Daoy (cell line): ENCODE measurements around the gene PRPF6. TPM values are rescaled to one million over a fixed set of nuclear protein-coding genes. Genes with fewer than 3 reads are reported as not detected.
A peak's percentile ranks its signal among the peaks of the same experiment; 100 is the strongest.

Source experiments
- DNase-seq: peaks from one replicate; pipeline ENCODE4 v3.0.0-alpha.2; 2015; ENCODE audit warnings: low read depth
- total RNA-seq: library from RNA; depleted of rRNA; stranded (reverse); fragments of >200 nt; shearing (Covaris generic); gene quantifications from 2 replicates; pipeline ENCODE4 v1.2.3, GENCODE V29; 2014

PRPF6 gene
- total RNA-seq, 1 experiment from 2014 or later: 82.7 TPM

DNA sequence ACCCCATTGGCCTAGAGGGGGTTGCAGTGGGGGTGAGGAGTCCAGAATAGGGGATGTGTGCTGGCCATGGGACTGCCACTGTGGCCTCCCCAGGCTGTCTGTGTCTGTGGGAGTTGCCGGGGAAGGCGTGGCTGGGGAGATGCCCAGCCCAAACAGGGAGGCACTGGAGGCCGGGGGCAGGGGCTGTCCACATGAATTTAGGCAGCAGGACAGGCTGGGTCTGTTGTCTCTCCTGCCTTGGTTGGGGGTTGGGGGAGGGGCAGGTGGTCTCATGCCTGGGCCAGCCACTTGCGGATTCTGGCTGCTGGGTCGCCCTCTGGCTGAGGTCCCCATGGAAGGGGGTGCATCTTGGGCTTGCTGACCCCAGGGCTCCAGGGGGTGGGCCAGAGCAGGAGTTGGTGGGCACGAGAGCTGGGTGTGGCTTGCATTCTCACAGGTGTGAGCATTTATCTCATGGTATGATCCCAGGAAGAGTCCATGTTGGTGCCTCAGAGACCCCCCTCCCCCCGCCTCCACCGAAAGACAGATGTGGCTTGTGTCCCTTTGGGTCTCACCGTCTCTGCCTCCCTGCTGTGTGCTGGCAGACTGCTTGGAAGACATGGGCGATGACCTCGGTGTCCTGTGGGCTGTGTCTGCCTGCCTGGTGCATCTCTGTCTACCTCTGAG, 64.5 kb downstream of the PRPF6 start:
- no peak for DNase-seq

DNA sequence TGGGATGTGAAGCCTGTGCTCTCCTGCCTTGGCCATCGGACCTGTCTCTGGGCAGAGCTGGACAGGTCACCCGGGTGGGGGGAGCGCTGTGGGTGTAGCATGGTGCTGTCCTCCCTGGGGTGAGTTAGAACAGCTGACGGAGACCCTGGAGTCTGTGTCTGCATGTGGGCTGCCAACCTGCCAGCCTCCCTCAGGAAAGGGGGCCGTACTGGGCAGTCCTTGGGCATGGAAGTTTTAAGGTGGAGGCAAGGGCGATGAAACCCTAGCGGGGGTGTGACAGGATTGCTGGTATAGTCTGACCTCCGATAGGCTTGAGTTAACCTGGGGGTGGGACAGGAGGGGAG, 66.1 kb downstream of the PRPF6 start:
- DNase-seq: no peak

GRCh38 chr20:64047968-64048401, 67.1 kb downstream of the PRPF6 start:
- no peak for DNase-seq

DNA sequence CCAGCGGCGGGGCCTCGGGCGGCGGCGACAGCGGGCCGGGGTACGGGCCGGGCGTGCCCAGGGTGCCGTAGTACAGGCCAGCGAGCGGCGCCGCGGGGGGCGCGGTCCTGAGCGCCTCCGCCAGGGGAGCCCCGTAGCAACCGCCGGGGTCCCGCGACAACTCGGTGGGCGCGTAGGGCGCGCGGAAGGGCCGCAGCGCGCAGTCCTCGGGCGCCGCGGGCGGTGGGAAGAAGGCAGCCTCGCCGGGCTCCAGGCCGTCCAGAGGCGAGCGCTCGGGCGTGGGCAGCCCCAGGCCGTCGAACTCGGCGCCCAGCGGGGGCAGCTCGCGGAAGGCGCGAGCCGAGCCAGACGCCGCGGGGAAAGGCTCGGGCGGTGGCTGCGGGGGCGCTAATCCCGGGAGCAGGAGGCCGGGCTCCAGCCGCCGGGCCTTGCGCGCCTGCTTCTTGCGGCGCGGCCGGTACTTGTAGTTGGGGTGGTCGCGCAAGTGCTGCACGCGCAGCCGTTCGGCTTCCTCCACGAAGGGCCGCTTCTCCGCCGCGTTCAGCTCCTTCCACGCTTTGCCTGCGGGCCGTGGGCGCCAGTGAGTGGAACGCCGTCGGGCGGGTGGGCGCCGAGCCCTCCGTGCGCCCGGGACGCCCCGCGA, 67.6 kb downstream of the PRPF6 start:
- no peak for DNase-seq

- DNase-seq: peak; percentile 69
These were observed 68.3 kb downstream of the PRPF6 start, which contains the start of gene SOX18 for GRCh38 chr20:64049060-64049877. SOX18 (minus strand) TSS chr20:64049639; CDS start chr20:64049516, 123 bp downstream.

- DNase-seq: no peak
These were observed 68.9 kb downstream of the PRPF6 start for GRCh38 chr20:64049878-64050260.

GRCh38 chr20:64050261-64051032, 69.5 kb downstream of the PRPF6 start:
- DNase-seq: no peak

DNA sequence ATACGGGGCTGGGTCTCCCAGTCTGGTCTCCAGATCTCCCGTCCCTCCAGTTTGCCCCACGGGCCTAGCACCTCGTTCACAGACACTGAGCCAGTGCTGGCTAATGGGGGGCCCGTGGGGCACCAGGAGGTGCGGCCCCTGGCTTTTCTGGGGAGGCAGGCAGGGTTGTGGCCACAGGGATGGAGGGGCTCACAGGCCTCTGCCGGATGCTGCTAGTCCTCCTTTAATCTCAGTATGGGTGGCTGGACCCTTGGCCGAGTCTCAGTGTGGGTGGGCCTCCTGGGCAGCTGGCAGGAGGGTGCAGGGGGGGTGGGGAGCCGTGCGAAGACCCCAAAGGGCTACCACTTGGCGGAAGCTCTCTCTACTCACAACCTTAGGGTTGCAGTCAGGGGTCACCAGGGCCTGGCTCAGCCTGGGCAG, 70.1 kb downstream of the PRPF6 start:
- no peak for DNase-seq

DNA sequence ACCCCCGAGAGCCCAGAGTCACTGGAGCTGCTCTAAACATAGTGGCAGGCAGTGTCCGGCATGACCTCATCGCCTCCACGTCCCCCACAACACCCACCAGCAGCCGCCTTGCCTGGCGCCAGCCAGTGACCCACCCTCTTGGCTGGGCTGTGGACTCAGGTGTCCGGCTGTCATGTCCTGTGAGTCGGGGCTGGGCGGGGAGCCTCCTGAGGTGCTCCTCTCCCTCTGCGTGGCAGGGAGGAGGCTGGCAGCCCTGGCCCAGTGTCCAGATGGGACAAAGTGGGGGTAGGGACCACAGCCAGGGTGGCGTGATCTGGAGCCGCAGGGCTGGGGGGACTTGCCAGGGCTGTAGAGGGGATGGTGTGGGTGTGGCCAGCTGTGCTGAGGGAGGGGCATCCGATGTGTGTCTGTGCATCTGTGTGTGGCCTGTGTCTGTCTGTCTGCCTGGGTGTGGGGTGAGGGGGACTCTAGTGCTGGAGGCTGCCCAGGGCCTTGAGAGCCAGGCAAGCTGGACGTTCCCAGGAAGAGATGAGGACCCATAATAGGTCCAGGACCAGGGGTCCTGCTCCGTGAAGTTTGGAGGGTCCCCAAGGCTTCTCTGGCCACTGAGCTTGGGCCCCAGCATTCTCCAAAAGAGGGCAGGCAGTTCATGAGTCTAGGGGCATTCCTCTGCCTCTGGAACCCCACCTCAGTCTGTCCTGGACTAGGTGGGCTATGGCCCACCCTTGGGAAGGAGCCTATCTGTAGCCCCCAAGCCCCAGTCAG, 70.8 kb downstream of the PRPF6 start:
- no peak for DNase-seq

GRCh38 chr20:64052326-64052722, 71.4 kb downstream of the PRPF6 start:
- DNase-seq: no peak

DNA sequence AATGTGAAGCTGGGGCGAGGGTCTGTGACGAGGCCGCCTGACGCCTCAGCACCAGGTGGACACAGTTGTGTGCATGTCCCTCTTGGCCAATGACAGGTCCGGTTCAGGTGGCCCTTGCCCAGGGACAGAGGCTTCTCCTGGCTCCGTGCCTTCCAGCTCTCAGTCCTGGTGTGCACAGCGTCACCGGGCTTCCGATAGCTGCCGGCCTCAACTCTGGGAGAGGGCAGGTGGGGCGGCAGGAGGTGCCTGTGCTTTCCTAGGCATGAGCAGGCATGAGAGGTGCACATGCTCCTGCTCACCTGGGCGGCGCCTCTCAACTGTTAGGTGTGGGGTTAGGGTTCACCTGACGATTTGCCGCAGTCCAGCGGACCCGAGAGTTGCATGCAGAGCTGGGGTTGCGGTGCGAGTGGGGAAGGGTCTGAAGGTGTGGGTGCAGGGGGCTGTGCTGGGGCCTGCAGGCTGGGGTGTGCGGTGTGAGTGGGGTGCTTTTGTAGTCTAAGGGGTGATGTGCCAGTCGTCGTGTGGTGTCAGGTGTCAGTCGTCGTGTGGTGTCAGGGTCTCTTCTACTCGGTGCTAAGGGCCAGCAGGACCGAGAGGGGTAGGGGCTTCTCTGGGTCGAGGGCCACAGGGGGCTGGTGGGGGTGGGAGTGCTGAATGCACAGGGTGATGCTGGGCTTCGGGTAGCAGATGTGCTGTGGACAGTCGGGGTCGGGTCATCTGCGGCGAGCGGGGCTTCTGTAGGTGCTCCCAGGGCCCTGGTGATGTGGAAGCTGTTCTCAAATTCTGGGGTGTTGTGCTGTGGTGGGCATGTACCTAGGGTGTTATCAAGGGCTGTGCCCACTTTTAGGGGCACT, 72.3 kb downstream of the PRPF6 start:
- no peak for DNase-seq

- peak; percentile 54 for DNase-seq
These were observed 73.1 kb downstream of the PRPF6 start for GRCh38 chr20:64053841-64054661.

DNA sequence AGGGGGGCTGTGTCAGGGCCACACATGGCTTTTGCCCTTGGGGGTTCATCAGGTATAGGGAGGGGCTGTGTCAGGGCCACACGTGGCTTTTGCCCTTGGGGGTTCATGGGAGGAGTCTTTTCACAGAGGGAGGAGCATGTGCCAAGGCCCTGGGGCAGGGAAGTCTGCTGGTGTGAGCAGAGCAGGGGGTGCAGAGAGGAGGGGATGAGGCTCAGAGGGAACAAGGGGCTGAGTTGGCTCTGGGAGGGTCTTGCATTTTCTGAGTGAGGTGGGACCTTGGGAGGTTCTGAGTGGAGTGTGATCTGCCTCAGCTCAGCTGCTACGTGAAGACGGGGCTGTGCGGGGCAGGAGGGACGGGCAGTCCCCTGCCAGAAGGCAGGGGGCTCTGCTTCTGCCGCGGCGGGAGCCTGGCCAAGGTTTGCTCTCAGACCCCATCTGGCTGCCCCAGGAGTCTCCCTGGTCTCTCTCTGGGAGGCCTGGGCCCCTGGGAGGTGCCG, 74.5 kb downstream of the PRPF6 start:
- no peak for DNase-seq

DNA sequence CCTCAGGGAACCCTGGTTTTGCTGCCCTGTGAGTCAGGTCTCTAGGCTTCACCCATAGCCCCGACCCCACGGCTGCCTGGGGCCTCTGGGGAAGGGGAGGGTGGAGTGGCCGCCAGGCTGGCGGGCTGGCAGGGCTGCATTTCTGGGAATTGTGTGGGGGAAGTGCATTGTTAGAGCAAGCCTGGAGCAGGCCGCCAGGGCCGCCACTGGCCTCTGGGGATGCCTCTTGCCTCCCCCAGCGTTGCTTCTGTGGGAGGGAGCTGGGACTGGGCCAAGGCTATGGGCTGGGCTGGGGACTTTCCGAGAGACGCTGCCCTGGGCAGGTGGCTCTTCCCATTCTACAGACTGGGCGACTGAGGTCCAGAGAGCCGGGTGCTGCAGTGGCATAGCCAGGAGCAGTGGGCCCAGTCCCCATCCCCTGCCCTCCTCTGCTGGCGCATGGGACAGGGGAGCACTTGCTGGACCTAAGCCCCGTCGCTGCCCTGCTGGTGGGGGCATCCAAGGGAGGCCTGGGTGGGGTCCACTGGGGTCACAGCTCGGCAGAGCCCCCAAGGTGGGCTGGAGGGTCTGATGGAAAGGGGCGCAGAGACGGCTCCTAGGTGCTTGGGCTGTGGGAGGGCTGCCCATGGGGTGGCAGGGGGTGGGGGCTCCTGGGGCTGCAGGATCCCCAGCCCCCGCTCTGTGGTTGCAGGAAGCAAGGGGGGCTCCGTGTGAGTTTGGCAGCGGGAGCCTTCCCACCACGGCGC, 75.1 kb downstream of the PRPF6 start:
- peak; percentile 68 for DNase-seq

- no peak for DNase-seq
These were observed 75.6 kb downstream of the PRPF6 start for GRCh38 chr20:64056639-64056888.

DNA sequence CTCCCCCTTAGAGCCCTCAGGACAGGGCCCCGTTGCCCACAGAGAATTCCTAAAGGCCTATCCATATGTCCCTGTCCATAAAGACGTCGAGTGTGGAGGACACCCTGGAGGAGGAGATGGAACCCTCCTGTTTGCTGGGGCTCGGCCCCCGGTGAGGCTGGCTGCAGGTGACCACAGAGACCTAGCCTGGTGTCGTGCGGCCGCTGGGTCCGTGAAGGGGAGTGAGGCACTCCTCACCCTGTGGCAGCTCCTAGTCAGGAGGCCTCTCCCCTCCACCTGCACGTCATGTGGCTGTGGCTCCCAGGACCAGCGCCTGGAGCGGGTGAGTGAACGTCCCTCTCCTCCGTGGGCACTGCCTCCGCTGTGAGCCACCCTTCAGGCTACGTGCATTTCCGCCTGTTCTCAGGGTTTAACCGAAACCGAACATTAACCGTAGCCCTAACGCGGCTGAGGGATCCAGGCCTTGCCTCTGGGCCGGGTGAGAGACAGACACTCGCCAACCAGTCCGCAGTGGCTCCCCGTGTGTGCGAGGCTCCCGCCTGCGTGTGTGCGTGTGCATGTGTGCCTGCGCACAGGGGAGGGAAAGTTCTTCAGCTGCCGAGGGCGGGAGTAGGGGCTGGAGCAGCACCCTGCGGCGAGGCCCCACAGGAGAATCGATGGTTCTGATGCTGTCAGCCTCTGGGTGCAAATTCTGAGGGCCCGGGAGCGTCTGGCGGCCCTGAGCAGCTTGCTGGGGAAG, 76.1 kb downstream of the PRPF6 start:
- DNase-seq: no peak

- peak; percentile 78 for DNase-seq
These were observed 76.9 kb downstream of the PRPF6 start for GRCh38 chr20:64057628-64058498.
